A549 (cell line): ENCODE data around the gene PJVK. TPM values are rescaled to one million over a fixed set of nuclear protein-coding genes. Genes with fewer than 3 reads are reported as not detected.

ENCODE experiments used
- ATAC-seq, 2 experiments: fragments of 200-7000 bp in 1 of 2; fragments of >200 bp in 1 of 2; cut with Nextera tagmentation in 1 of 2; cut with Tn5 transposase in 1 of 2; 3 replicates each; pipeline versions ENCODE4 v1.8.0 to v1.9.1; 2018 to 2020; ENCODE audit warnings: mild to moderate bottlenecking in 1 of 2, moderate library complexity in 1 of 2
- CTCF ChIA-PET: fragments of 300-600 bp; sonication (Branson Sonifier 250); formaldehyde crosslinking; extraction: SDS; loops from one replicate; lab custom pipeline; 2021; ENCODE audit warnings: antibody characterized with exemption, inconsistent platforms; lab: Yijun Ruan, JAX
- POLR2A ChIA-PET: fragments of 350-600 bp; formaldehyde crosslinking; extraction: SDS; loops from one replicate; lab custom pipeline; 2021; ENCODE audit warnings: antibody characterized with exemption, inconsistent platforms; lab: Yijun Ruan, JAX
- DNase-seq, 2 experiments: peaks; one replicate each; pipeline versions ENCODE4 v3.0.0 to v3.0.0-alpha.2; 2011 to 2016; ENCODE audit warnings: low read depth in 1 of 2, low spot score in 1 of 2
- FAIRE-seq: peaks from 2 replicates; lab custom pipeline; 2011; peaks lifted over from hg19 to GRCh38; lab: Jason Lieb, UNC
- H3K27ac ChIP-seq, 2 experiments: fragments of >200 bp; sonication (Bioruptor Twin); formaldehyde crosslinking; 3 replicates each; pipeline ENCODE4 v1.5.1; 2016 to 2017
- H3K4me1 ChIP-seq: fragments of >200 bp; sonication (Bioruptor Twin); formaldehyde crosslinking; 3 replicates; pipeline ENCODE4 v1.6.1; 2016
- H3K4me2 ChIP-seq: fragments of >200 bp; sonication (Bioruptor Twin); formaldehyde crosslinking; 3 replicates; pipeline ENCODE4 v1.6.1; 2016
- H3K4me3 ChIP-seq: fragments of >200 bp; sonication (Bioruptor Twin); formaldehyde crosslinking; 3 replicates; pipeline ENCODE4 v1.5.1; 2016
- H3K9me3 ChIP-seq: fragments of >200 bp; sonication (Bioruptor Twin); formaldehyde crosslinking; 3 replicates; pipeline ENCODE4 v1.6.1; 2016
- CBX2 ChIP-seq: fragments of 200-600 bp; sonication (generic); IDR thresholded peaks from 2 replicates; pipeline ENCODE4 v1.6.1; 2016; ENCODE audit warnings: low read depth, mild to moderate bottlenecking, borderline replicate concordance
- CEBPB ChIP-seq, 2 experiments: fragments of >200 bp in 1 of 2; sonication (Bioruptor Twin) in 1 of 2; formaldehyde crosslinking in 1 of 2; IDR thresholded peaks; 2 replicates each; pipeline ENCODE4 v1.6.1; 2012 to 2016
- E2F6 ChIP-seq: IDR thresholded peaks from 2 replicates; pipeline ENCODE4 v1.6.1; 2012; ENCODE audit warnings: low read depth, borderline replicate concordance
- FOSL2 ChIP-seq, 2 experiments: fragments of 450-650 bp in 1 of 2; fragments of >200 bp in 1 of 2; sonication (Bioruptor Twin) in 1 of 2; formaldehyde crosslinking; IDR thresholded peaks; 2 replicates each; pipeline versions ENCODE4 v1.5.0 to v1.6.1; 2016 to 2020; ENCODE audit warnings: mild to moderate bottlenecking in 1 of 2, moderate library complexity in 1 of 2
- HDAC2 ChIP-seq: fragments of 200-600 bp; sonication (generic); IDR thresholded peaks from 2 replicates; pipeline ENCODE4 v1.6.1; 2016
- HES2 ChIP-seq: fragments of >200 bp; sonication (Bioruptor Twin); formaldehyde crosslinking; IDR thresholded peaks from 2 replicates; pipeline ENCODE4 v1.6.1; 2016
- HOXB5 ChIP-seq: fragments of 250-450 bp; sonication (Bioruptor Pico); IDR thresholded peaks from 2 replicates; pipeline ENCODE4 v1.5.0; 2020; ENCODE audit warnings: mild to moderate bottlenecking, moderate library complexity
- JUNB ChIP-seq: fragments of >200 bp; sonication (Bioruptor Twin); formaldehyde crosslinking; IDR thresholded peaks from 2 replicates; pipeline ENCODE4 v1.6.1; 2016
- KDM1A ChIP-seq: fragments of 200-600 bp; sonication (generic); IDR thresholded peaks from 2 replicates; pipeline ENCODE4 v1.6.1; 2016; ENCODE audit warnings: low read depth, mild to moderate bottlenecking
- MAFK ChIP-seq: fragments of 450-650 bp; IDR thresholded peaks from 2 replicates; pipeline ENCODE4 v1.6.1; 2014; ENCODE audit not compliant: partially characterized antibody
- MAZ ChIP-seq: fragments of 150-350 bp; IDR thresholded peaks from 2 replicates; pipeline ENCODE4 v1.6.1; 2014; ENCODE audit warnings: antibody characterized with exemption, low read depth, low read length, borderline replicate concordance
- PHF8 ChIP-seq: fragments of 200-600 bp; sonication (generic); IDR thresholded peaks from 2 replicates; pipeline ENCODE4 v1.6.1; 2016; ENCODE audit warnings: low read depth, mild to moderate bottlenecking, antibody characterized with exemption, moderate library complexity, borderline replicate concordance
- POLR2AphosphoS2 ChIP-seq: conservative IDR thresholded peaks from 2 replicates; pipeline ENCODE4 v1.6.1; 2012; ENCODE audit warnings: low read length, improper control_type of control experiment, inconsistent platforms
- RCOR1 ChIP-seq: fragments of 150-350 bp; IDR thresholded peaks from 2 replicates; pipeline ENCODE4 v1.6.1; 2014; ENCODE audit warnings: antibody characterized with exemption, low read length, low read depth
- SREBF2 ChIP-seq: fragments of 450-650 bp; IDR thresholded peaks from 2 replicates; pipeline ENCODE4 v1.6.1; 2014; ENCODE audit warnings: mild to moderate bottlenecking, moderate library complexity
- TP53 ChIP-seq: fragments of 250-450 bp; sonication (Bioruptor Pico); IDR thresholded peaks from 2 replicates; pipeline ENCODE4 v1.5.0; 2021; ENCODE audit warnings: mild to moderate bottlenecking, moderate library complexity
- WGBS: methylation state at CpG from one replicate; pipeline ENCODE4 v1.1.6; 2017; ENCODE audit errors: missing lambda C conversion rate; 5-methylcytosine and 5-hydroxymethylcytosine counted together
- polyA plus RNA-seq, 4 experiments: library from polyadenylated mRNA; depleted of rRNA in 3 of 4; stranded (reverse); fragments of >200 nt; fragmentation: RNase III in 1 of 4; extraction: RNeasy Plus Mini Kit Qiagen cat#74134 plus additional on column Dnase treatment in 1 of 4; gene quantifications; 2 replicates in 3 of 4; 3 replicates in 1 of 4; pipeline ENCODE4 v1.2.3, GENCODE V29; 2011 to 2017
- TF ChIP-seq, protein P1 (sequence below): fragments of 450-650 bp; IDR thresholded peaks from 2 replicates; pipeline ENCODE4 v1.6.1; 2014; ENCODE audit warnings: antibody characterized with exemption
- TF ChIP-seq, protein P2 (sequence below): fragments of 200-600 bp; sonication (generic); IDR thresholded peaks from 2 replicates; pipeline ENCODE4 v1.6.1; 2016; ENCODE audit warnings: antibody characterized with exemption, mild to moderate bottlenecking, moderate library complexity
- TF ChIP-seq, protein P3 (sequence below): IDR thresholded peaks from 2 replicates; pipeline ENCODE4 v1.6.1; 2012
- TF ChIP-seq, protein P4 (sequence below): IDR thresholded peaks from 2 replicates; pipeline ENCODE4 v1.6.1; 2012

The PJVK gene
- polyA plus RNA-seq, 2 of the 4 experiments (the other 2 are of a cell fraction), result 3.6 to 10.1 TPM

GRCh38 chr2:178448968-178449661 is 2.1 kb upstream of the PJVK start:
- Histone ChIP-seq H3K27ac (no peak overlapping the region), H3K4me1 (peaks cover 11% of the 10 kb centered on the region; the same call in 2 of the 3 replicates), H3K4me2 (peak overlapping the region; percentile 96), H3K9me3 (no peaks in the 10 kb centered on the region), H3K4me3 (peak overlapping the region; percentile 61; the same call in 2 of the 3 replicates)
- ChIA-PET CTCF (interaction anchor here (1.4 kb wide), 1 partner anchor 35 kb away, joined by 3 read pairs; no protein-coding TSS in a partner anchor), POLR2A (interaction anchor here (1.1 kb wide), 1 partner anchor 11 kb away, joined by 5 read pairs; no protein-coding TSS in a partner anchor)
- FAIRE-seq (no peak), DNase-seq (no peak), ATAC-seq (no peak)
- TF ChIP-seq JUNB, result no peak
- TF ChIP-seq PHF8, result no peak
- TF ChIP-seq, protein P1, sequence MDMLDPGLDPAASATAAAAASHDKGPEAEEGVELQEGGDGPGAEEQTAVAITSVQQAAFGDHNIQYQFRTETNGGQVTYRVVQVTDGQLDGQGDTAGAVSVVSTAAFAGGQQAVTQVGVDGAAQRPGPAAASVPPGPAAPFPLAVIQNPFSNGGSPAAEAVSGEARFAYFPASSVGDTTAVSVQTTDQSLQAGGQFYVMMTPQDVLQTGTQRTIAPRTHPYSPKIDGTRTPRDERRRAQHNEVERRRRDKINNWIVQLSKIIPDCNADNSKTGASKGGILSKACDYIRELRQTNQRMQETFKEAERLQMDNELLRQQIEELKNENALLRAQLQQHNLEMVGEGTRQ, result no peak
- no peak for TF ChIP-seq POLR2AphosphoS2
- no peak for TF ChIP-seq SREBF2
- TF ChIP-seq, protein P2, sequence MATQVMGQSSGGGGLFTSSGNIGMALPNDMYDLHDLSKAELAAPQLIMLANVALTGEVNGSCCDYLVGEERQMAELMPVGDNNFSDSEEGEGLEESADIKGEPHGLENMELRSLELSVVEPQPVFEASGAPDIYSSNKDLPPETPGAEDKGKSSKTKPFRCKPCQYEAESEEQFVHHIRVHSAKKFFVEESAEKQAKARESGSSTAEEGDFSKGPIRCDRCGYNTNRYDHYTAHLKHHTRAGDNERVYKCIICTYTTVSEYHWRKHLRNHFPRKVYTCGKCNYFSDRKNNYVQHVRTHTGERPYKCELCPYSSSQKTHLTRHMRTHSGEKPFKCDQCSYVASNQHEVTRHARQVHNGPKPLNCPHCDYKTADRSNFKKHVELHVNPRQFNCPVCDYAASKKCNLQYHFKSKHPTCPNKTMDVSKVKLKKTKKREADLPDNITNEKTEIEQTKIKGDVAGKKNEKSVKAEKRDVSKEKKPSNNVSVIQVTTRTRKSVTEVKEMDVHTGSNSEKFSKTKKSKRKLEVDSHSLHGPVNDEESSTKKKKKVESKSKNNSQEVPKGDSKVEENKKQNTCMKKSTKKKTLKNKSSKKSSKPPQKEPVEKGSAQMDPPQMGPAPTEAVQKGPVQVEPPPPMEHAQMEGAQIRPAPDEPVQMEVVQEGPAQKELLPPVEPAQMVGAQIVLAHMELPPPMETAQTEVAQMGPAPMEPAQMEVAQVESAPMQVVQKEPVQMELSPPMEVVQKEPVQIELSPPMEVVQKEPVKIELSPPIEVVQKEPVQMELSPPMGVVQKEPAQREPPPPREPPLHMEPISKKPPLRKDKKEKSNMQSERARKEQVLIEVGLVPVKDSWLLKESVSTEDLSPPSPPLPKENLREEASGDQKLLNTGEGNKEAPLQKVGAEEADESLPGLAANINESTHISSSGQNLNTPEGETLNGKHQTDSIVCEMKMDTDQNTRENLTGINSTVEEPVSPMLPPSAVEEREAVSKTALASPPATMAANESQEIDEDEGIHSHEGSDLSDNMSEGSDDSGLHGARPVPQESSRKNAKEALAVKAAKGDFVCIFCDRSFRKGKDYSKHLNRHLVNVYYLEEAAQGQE, result no peak
- TF ChIP-seq HES2, result no peak
- TF ChIP-seq TP53 (CRISPR knock-in tag), result no peak
- TF ChIP-seq, protein P3, sequence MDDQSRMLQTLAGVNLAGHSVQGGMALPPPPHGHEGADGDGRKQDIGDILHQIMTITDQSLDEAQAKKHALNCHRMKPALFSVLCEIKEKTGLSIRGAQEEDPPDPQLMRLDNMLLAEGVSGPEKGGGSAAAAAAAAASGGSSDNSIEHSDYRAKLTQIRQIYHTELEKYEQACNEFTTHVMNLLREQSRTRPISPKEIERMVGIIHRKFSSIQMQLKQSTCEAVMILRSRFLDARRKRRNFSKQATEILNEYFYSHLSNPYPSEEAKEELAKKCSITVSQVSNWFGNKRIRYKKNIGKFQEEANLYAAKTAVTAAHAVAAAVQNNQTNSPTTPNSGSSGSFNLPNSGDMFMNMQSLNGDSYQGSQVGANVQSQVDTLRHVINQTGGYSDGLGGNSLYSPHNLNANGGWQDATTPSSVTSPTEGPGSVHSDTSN, result no peak
- TF ChIP-seq MAZ, result no peak
- WGBS, result 87% methylated on average over 4 of the region's 4 CpGs

- WGBS, result 14% methylated on average over 18 of the region's 18 CpGs
- ChIA-PET POLR2A (interaction anchor here (0.5 to 1.7 kb wide), 3 partner anchors 12 to 305 kb away, joined by 3 to 16 read pairs (median 5); no protein-coding TSS in a partner anchor), CTCF (interaction anchor here (0.7 to 1.6 kb wide), 3 partner anchors 25 to 36 kb away, joined by 3 to 4 read pairs (median 4); no protein-coding TSS in a partner anchor)
- ATAC-seq, result no peak
- peak overlapping the region; percentile 61 for H3K4me3 ChIP-seq
- H3K4me1 ChIP-seq, result peaks cover 11% of the 10 kb centered on the region; the same call in 2 of the 3 replicates
- no peak for TF ChIP-seq HDAC2
- TF ChIP-seq CBX2, result no peak
- TF ChIP-seq RCOR1, result no peak
- no peak for TF ChIP-seq HOXB5
- no peak for TF ChIP-seq CEBPB (IDR thresholded peaks at IDR 0.05)
- TF ChIP-seq, protein P4, sequence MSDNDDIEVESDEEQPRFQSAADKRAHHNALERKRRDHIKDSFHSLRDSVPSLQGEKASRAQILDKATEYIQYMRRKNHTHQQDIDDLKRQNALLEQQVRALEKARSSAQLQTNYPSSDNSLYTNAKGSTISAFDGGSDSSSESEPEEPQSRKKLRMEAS, result no peak
- TF ChIP-seq, protein P2, result no peak
- no peak for TF ChIP-seq E2F6
- TF ChIP-seq KDM1A, result no peak
- no peak for TF ChIP-seq MAFK
- TF ChIP-seq FOSL2 (IDR thresholded peaks at IDR 0.05), result no peak
- no peak for TF ChIP-seq FOSL2 (CRISPR knock-in tag; IDR thresholded peaks at IDR 0.05)
- FAIRE-seq, result no peak
- no peaks in the 10 kb centered on the region for H3K9me3 ChIP-seq
- peak overlapping the region; percentile 92 to 97 for H3K27ac ChIP-seq
- no peak for DNase-seq
- H3K4me2 ChIP-seq, result peak overlapping the region; percentile 96
Observed at GRCh38 chr2:178449700-178450523, 1.3 kb upstream of the PJVK start.
